HG02571 (cell line): ENCODE measurements around the gene SS18.
"Not testable (repeated sequence)": the region's sequence is repeated elsewhere in the genome, so short reads cannot be mapped to it uniquely, and the experiment has no call there.

Experiments
- ATAC-seq: cut with Tn5 transposase; IDR thresholded peaks from one replicate; pipeline ENCODE4 v1.9.1; 2021; ENCODE audit warnings: mild to moderate bottlenecking, moderate library complexity; ENCODE audit not compliant: unreplicated experiment

Gene SS18, protein sequence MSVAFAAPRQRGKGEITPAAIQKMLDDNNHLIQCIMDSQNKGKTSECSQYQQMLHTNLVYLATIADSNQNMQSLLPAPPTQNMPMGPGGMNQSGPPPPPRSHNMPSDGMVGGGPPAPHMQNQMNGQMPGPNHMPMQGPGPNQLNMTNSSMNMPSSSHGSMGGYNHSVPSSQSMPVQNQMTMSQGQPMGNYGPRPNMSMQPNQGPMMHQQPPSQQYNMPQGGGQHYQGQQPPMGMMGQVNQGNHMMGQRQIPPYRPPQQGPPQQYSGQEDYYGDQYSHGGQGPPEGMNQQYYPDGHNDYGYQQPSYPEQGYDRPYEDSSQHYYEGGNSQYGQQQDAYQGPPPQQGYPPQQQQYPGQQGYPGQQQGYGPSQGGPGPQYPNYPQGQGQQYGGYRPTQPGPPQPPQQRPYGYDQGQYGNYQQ

DNA sequence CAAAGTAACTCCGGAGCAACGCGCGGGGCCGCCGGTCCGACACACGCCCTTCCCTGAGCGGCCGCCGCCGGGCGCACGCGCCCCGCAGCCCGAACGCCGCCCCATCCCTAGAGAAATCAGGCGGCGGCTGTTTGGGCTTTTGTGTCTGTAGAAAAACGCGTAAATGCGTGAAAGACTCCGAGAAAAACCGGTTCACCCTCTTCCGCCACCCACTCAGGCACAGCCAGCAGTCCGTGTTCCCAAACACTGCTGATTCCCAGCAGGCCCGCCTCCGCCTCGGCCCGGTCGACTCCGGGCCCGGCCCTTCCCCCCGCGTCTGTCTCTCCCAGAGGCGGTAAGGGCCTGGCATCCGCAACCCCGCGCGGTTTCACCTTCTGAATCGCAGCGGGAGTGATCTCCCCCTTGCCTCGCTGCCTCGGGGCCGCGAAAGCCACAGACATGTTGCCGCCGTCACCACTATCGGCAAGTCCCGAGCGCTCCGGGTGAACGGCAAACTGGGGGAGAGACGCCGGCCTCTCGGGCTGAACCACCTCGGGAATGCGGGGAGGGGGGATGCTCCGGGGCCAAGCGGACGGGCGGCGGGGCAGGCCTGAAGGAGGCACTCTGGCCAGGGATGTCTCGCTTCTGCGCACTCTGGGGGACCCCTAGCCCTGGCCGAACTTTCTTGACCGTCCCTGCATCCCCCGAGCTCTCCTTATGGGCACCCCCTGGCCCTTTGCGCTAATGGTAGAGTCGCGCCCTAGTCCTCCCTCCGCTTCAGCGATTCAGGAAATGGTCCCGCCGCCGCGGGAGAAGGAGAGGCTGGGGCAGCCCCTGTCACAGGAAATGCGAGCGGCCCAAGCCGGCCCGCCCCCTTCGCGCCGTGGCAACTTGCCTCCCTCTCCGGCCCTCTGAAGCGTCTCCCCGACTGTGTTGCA, at the start of gene SS18:
SS18 (minus strand) TSS at position 484 of the 917 bp plus-strand sequence; CDS start at position 440, 44 bp downstream.
- peak; percentile 77 for ATAC-seq

- ATAC-seq, result no peak
Observed at GRCh38 chr18:26135548-26135947, 45.1 kb upstream of the SS18 start.

DNA sequence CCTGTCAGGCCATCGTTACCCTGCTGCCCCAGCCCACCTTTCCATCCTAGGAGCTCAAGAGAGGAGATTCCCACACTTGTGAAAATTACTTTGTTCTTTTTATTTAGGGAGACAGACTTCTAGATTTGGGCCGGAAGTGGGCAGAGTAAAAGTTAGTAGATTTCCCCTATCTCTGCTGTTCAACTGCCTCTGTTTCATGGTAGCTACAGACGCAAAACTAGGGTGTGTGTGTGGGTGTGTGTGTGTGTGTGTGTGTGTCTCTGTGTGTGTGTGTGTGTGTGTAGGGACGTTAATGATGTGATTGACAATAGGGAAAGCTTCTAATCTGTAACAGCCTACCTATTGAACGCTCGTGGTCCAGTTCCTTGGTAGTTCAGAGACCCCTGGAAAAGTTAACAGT, 43.7 kb upstream of the SS18 start:
- no peak for ATAC-seq

DNA sequence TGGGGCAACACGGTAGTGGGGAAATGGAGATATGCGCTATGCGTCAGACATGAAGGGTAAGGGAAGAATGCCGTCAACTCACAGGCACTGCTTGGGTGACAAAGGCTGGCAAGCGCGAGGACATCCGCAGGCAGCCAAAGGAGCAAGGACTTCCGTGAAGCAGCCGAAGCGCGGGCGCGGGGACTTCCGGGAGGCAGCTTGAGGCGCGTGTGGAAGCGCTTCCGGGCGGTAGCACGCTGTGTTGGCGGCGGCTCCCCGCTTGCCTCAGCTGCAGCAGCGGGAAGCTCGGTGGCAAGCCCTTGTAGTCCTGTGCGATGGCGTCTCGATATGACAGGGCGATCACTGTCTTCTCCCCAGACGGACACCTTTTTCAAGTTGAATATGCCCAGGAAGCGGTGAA, 43.2 kb upstream of the SS18 start, which contains the start of gene PSMA8:
PSMA8 (plus strand) TSS at position 218 of the 400 bp plus-strand sequence; CDS start at position 315, 97 bp downstream.
- ATAC-seq, result no peak

- not testable (repeated sequence) for ATAC-seq
Observed at GRCh38 chr18:26128192-26128591, 37.8 kb upstream of the SS18 start.

GRCh38 chr18:26127786-26128185, 37.4 kb upstream of the SS18 start:
- ATAC-seq, result no peak

GRCh38 chr18:26121994-26122393, 31.6 kb upstream of the SS18 start:
- not testable (repeated sequence) for ATAC-seq

DNA sequence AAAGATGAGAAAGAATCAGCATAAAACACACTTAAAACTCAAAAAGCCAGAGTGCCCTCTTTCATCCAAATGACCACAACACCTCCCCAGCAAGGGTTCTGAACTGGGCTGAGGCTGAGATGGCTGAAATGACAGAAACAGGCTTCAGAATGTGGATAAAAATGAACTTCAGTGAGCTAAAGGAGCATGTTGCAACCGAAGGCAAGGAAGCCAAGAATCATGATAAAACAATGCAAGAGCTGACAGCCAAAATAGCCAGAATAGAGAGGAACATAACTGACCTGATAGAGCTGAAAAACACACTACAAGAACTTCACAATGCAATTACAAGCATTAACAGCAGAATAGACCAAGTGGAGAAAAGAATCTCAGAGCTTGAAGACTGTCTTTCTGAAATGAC, 31.1 kb upstream of the SS18 start:
- ATAC-seq, result no peak

DNA sequence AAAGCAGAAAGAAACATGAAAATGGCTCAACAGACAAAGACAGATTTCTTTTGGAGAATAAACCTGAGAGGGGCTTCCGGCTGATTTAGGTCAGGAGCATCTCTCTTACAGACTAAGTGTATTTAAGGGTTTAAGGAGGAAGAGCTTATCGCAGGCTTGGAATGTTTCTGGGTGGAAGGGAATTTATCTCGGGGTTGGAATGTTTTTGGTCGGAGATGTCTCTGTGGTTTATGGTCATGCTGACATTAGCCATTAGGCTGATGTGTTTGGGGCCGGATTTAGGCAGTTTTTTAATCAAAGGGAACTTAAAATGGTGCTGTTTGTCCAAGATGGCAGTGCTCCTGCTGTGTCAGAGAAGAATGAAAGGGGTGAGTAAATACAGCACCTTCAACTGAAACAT, 28.8 kb upstream of the SS18 start:
- no peak for ATAC-seq

DNA sequence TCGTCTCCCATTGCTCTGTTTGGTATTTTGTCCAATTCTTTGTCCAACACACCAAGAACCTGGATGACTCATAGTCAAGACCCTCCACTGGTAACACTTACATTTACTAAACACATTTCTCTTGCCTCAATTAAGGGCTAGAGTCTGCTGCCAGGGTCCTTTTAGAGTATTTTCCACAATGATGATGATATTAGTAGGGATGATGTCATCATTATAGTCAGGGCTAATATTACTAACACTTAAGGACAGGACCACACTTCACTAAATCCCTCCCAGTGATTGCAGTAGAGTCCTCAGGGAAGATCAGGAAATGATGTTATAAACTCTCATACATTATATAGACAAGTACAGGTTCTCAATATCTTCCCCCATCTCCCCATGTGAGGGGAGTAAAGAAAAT, 13.6 kb upstream of the SS18 start:
- ATAC-seq, result no peak

- no peak for ATAC-seq
Observed at GRCh38 chr18:26103579-26103978, 13.2 kb upstream of the SS18 start.

DNA sequence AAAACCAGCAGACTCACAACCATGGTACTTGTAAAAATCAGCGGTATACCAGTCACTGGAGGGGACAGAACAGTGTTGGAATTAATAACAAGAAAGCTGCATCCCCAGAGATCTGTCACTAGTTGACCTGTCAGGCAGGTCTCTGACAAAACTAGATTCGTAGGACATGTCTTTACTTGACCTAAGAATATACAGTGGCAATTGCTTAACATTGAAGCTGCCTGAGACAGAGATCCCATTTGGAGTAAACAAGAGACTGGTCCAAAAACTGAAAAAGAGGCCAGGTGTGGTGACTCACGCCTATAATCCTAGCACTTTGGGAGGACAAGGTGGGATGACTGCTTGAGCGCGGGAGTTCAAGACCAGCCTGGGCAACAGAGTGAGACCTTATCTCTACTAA, 7.2 kb upstream of the SS18 start:
- ATAC-seq, result no peak

GRCh38 chr18:26096852-26097251, 6.4 kb upstream of the SS18 start:
- no peak for ATAC-seq

- ATAC-seq, result peak; percentile 47
Observed at GRCh38 chr18:26091047-26091630, 726 bp upstream of the SS18 start.

DNA sequence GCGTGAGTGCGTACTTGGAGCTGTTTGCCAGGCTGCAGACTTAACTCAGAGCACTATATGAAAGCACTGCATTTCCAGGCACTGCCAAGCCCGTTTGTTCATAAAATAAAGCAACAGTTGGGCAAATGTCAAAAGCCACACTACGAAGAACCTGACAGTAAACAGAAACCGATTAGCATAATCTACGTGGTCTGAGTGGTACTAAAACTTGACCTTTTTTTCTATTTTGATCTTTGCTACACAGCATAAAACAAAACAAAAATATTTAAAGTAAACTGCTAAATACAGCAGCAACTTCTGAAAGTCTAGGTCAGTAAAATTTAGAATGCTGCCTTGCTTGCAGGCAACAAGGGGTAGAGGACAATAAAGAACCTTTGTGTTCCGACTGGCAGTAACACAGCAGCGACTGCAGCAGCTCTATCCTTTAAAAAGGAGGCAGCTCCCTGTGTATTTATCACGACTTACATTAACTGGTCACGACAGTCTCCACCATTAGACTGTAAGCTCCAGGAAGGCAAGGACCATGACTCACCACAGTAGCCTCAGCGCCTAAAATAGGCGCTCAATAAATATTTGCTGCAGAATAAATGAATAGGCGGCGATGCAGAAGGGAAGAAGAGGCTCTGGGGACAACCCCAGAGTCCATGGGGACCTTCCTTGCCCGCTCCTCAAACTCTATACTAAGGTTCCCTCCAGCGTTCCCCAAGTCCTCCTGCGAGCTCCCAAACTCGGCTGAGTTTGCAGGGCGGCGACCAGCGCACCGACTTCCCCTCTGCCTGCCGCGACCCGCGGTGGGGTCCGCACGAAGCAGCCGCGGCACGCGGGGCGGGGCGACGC, 902 bp downstream of the SS18 start:
- ATAC-seq, result no peak

GRCh38 chr18:26088487-26088886, 1.9 kb downstream of the SS18 start:
- no peak for ATAC-seq

DNA sequence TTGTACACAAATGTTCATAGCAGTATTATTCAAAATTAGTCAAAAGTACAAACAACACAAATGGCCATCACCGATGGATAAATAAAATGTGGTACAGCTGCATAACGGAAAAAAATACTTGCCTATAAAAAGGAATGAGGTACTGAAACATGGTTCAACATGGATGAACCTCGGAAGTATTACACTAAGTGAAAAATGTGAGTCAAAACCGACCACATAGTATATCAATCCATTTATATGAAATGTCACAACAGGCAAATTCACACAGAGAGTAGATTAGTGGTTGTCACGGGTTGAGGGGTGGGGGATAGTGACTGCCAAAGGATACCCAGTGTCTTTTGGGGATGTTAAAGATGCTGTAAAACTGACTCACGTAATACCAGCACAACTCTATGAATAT, 3.5 kb downstream of the SS18 start:
- no peak for ATAC-seq

- no peak for ATAC-seq
Observed at GRCh38 chr18:26085056-26085455, 5.4 kb downstream of the SS18 start.

DNA sequence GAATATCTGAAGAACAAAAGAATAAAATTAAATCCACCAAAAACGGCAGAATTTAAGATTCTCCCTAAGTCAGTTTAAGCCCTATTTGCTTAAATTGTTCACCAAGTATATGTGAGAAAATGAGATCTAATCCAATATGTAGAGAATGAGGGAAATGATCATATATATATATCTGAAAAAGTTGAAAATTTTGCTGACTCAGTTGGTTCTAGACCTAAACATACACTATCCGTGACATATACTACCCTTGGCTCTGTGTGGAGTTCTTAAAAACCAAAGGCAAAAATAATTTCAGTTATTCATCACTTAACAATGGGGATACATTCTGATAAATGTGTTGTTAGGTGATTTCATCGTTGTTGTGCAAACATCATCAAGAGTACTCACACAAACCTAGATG, 7.3 kb downstream of the SS18 start:
- ATAC-seq, result no peak

- no peak for ATAC-seq
Observed at GRCh38 chr18:26082475-26082874, 7.9 kb downstream of the SS18 start.
